NCI-H187 (cell line): Measurements from ENCODE around the gene RAPSN.
A peak's percentile ranks its signal among the peaks of the same experiment; 100 is the strongest.

Source experiments
- DNase-seq, 2 experiments: peaks; one replicate each; lab custom pipeline; 2025; lab: John Stamatoyannopoulos, UW

RAPSN gene

DNA sequence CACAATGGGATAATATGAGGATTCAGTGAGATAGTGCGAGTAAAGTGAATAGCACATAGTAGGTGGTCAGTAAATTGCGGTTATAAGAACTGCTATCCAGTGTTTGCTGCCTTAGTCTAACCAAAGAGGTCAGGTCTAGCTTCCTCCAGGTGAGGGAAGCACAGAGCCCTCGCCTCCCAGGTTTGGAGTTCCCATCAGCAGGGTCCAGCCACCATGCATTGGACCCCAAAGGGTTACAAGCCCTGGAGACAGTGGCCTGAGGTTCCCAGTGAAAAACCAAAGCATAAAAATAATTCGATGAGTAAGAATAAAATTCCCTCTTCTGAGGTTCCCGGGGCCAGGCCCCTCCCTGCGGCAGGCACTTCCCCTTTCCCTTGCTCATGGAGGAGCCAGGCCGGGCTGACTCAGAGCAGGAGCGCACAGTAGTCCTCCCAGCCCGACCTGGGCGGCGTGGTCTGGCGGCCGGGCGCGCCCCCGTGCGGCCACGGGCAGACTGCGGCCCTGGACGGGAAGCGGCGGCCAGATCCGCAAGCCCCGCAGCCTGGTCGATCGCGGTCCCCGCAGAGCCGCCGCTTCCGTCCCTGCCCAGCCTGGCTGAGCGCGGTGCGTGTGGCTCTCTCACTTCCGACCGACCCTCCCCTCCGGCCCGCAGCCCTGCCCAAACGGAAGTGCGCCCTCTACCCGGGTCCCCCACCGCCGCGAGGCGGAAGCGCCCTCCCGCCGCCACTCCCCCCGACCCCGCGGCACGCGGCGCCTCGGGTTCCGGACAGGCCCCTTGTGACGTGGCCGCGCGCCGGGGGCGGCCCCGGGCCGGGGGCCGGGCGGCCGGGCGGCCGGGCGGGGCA is 41.0 kb downstream of the RAPSN start, which contains the start of gene SLC39A13:
Gene SLC39A13, plus strand, starts transcription at position 845 of the 845 bp plus-strand sequence. CDS start 1,505 bp downstream, outside the sequence.
- peak; percentile 88 to 93 for DNase-seq

DNA sequence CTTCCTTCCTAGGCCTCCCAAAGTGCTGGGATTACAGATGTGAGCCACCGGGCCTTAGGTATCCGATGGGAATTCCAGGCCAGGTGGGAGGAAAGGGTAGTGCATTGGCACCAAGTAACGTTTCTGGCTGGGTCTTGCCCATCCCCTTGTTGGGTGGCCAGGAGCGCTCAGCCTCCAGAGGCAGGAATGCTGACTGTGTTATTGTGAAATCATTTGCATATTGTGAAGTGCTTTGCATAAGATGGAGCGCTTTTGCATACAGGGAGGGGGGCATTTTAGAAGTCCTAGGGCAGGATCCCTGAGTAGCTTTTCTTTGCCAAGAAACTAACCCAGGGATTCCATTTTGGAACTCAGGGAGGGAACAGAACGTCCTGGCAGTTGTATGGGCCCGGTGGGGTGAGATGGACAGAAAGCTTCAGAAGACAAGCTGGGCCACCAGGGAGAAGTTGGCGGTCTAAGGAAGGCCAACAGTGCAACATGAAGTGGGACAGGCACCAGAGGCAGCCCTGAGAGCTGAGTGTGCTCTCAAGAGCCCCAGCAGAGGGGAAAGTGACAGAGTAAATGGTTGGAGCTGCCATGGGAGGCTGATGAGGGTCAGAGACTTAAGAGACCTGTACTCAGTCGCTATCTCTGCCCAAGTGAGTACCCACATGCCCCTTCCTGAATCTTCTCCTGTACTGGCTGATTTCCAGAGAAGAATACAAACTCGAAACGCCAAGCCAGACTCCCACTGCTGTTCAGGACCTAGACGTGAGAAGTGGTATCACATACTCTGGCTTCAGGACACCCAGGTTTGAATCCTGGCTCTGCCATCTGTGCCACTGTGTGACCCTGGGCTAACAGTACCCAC is 41.8 kb downstream of the RAPSN start:
- DNase-seq: no peak

DNA sequence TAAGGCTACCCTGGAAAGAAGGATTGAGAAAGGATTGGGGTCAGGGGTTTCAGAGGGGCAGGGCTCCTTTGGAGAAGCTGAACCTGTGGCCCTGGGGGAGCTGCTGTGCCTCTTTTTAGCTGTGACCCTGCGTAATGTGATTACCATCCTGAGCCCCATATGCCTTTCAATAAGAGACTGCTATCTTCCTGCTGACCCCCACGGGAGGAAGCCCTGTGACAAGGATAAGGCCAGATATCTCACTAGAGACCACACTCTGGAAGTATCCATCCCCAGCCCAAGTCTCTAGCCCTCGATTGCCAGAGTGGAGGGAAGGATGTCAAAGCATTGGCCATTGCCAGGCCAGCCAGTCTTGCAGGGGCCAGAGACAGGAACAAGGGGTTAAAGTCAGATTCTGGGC is 45.4 kb downstream of the RAPSN start:
- DNase-seq: no peak

- no peak for DNase-seq
Measured at GRCh38 chr11:47403135-47403534, 45.8 kb downstream of the RAPSN start.

DNA sequence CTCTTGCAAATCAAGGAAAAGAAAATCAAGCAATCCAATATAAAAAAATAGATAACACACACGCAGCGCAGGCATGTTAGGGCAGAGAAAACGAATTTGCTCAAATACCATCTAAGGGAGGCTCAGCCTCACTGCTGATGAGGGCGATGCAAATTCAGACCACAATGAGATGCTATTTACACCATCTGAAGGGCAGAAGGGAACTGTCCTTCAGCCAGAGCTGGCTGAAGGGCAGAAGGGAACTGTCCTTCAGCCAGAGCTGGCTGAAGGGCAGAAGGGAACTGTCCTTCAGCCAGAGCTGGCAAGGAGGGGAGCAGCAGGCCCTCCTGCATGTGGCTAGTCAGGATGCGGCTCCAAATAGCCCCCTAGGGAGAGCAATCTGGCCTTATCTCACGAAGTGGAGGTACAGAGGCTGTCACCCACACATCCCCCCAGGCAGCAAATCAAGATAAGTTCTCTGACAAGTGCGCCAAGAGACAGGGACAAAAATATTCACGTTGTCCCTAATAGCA is 48.1 kb downstream of the RAPSN start:
- no peak for DNase-seq

DNA sequence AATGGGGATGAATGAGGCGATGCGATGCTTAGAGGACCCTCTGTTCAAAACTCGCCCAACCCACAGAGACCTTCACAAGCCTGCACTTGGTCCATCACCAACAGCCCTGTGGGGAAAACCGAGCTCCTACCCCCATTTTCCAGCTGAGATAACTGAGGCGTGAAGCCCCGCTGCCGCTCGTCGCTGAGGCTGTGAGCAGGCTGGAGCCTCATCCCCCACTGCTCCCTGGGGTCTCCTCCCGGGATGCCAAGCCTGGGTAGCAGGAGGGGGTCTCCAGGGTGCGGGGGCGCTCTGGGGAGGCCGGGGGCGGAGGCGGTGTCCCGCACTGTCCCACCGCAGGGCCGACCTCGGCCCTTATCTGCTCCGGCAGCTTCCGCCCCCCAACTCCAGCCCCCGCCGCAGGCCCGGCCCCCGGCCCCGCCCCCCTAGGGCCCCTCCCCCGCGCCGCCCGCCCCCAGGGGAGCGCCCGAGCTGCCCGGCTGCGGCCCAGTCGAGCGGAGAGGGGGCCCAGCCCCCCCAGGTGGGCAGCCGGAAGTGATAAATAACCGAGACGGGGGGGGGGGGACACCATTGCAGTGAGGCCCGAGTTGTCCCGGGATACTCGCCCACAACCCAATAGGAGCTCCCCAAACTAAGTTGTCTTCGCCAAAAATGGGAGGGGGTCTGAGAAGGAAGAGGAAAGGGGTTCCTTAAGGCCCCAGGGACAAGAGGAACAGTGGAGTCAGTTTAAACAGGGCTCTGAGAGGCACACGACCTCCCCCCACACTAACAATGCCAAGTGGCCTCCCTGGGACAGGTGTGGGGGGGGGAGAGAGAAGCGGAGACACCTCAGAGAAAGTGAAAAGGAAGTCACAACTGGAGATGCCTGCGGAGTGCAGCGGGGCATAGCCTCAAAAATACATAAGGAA is 48.8 kb downstream of the RAPSN start:
- no peak for DNase-seq

DNA sequence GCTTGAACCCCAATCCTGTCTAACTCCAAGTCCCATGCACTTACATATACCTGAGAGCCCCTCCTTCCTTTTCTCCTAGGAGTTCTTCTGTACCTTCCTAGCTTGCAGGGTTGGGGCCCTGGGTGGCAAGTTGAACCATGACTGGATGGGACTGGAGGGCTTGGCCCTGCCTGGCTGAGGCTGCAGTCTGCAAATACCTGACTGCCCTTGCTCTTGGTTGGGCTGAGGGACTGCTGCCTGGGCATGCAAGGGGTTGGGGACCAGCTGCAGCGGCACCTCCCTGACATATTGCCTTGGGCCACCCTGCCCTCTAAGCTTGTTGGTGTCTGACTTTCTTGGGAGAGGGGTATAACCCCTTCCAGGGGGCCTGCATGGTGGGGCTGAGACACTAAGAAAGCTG is 50.4 kb downstream of the RAPSN start:
- DNase-seq: no peak

GRCh38 chr11:47398011-47398410 is 50.9 kb downstream of the RAPSN start:
- DNase-seq: no peak

- no peak for DNase-seq
Measured at GRCh38 chr11:47396049-47396320, 53.0 kb downstream of the RAPSN start.

- DNase-seq: no peak
Measured at GRCh38 chr11:47395223-47396048, 53.5 kb downstream of the RAPSN start.

GRCh38 chr11:47394322-47395222 is 54.4 kb downstream of the RAPSN start:
- DNase-seq: no peak

DNA sequence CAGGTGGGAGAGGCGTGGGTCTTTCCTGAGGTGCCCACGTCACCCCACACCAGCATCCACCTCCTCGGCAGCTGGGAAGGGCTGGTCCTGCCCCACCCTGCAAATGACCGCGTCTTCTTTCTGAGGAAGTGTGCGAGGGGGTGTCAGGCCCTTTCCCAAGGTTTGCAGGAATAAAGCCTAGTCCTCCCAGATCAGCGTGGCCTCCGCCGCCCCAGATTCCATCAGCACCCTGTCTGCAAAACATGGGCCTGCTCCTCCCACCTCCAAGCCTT is 55.0 kb downstream of the RAPSN start:
- no peak for DNase-seq

DNA sequence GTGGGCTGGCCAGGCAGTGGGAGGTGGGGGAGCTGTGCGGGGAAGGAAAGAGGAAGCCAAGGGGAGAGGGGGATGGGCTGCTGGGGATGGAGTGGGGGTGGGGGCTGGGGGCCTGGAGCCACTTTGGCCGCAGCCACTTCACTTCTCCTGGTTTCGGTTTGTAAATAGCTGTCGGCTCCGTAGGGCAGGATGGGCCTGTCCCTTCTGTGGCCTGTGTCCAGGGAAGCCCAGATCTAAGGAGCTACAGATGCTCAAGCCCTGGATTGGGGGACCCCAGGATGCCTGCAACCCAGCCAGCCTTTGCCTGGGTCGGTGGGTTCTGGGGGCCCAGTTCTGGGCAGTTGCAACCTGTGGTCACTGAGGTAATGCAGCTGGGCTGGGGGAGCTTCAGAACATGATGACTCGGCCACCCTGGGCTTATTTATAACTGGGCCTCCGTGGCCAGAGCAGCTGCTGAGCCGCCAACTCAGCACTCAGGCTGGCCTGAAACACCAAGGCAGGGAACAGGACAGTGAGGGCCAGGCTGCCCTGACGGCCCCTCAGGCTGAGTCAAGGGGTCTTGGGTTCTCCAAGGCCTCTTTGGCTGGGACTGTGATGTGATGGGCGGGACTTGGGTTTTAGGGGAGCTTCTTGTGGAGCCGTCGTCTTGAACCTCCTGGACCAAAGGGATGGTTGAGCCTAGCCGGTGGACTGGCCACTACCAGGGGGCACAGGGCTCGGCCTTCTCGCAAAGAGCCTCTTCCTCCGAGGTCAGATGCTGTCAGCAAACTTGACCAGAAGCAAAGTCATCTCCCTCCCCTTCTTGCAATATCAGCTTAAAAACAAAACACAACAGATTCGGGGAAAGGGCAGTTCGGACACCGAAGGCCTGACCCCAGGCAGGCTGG is 55.5 kb downstream of the RAPSN start:
- DNase-seq: no peak

GRCh38 chr11:47392546-47393162 is 56.3 kb downstream of the RAPSN start:
- no peak for DNase-seq

DNA sequence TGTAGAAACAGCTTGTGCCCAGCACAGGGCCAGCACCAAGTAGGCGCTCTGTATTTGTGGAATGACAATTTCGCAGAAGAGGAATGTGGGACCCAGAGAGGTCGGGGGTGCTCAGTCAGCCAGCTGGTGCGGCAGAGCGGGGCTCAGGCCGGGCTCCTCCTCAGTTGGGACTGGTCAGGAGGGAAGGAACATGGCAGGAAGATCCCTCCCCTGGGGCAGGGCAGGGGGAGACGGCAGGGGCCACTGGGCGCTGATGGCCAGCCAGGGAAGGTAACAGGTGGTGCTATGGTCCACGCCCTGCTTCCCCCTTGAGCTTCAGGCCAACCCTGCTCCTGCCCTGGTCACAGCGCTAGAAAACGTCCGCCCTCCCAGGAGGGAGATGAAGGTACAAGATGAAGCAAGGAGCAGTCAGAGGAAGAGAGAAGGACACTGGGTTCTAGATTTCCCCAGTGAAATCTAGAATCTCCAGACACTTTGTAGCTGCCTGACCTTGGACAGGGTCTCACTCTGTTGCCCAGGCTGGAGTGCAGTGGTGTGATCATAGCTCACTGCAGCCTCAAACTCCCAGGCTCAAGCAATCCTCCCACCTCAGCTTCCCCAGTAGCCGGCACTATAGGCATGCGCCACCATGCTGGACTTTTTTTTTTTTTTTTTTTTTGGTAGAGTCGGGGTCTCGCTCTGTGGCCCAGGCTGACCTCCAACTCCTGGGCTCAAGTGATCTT is 57.1 kb downstream of the RAPSN start:
- DNase-seq: no peak

- no peak for DNase-seq
Measured at GRCh38 chr11:47391077-47391583, 57.8 kb downstream of the RAPSN start.

DNA sequence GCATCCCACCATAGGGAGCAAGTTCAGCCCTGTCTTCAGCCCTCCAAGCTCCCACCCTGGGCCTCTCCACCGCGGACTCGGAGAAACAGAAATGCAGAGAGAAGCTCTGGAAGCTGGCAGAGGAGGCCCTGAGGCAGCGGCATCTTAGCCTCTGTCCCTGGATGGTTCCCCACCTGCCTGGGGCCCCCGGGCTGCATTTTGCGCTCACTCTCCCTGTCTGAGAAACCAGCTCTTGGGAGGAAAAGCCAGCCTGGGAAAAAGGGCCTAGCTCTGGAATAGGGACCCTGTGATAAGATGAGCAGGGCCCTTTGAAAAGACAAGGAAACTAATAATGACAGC is 58.5 kb downstream of the RAPSN start:
- DNase-seq: no peak
